GM12878 (cell line): ENCODE measurements around the gene PMF1. TPM values are rescaled to one million over a fixed set of nuclear protein-coding genes. Genes with fewer than 3 reads are reported as not detected.

Experiments
- ATAC-seq: fragments of 200-7000 bp; cut with Tn5 transposase; 3 replicates; pipeline ENCODE4 v1.9.1; 2020; ENCODE audit warnings: mild to moderate bottlenecking, moderate library complexity
- BruUV-seq: library from RNA; stranded (reverse); fragments of 400-500 nt; replicated peaks from 2 replicates; lab custom pipeline; 2021; lab: Mats Ljungman, UMichigan
- CTCF ChIA-PET: fragments of 300-600 bp; sonication (Branson Sonifier 250); formaldehyde crosslinking; extraction: SDS; loops from one replicate; lab custom pipeline; 2021; ENCODE audit warnings: inconsistent platforms; lab: Yijun Ruan, JAX
- POLR2A ChIA-PET: fragments of 350-600 bp; formaldehyde crosslinking; extraction: SDS; loops from one replicate; lab custom pipeline; 2021; ENCODE audit warnings: inconsistent platforms; lab: Charles Lee
- RAD21 ChIA-PET: fragments of 300-600 bp; sonication (Branson Sonifier 250); formaldehyde crosslinking; loops from one replicate; lab custom pipeline; 2023; ENCODE audit warnings: antibody characterized with exemption; ENCODE audit not compliant: unreplicated experiment; lab: Charles Lee
- SMC1A ChIA-PET: fragments of 300-600 bp; sonication (Branson Sonifier 250); formaldehyde crosslinking; loops from one replicate; lab custom pipeline; 2023; ENCODE audit not compliant: unreplicated experiment, uncharacterized antibody; lab: Charles Lee
- DNase-seq: peaks from one replicate; pipeline ENCODE4 v3.0.0-alpha.2; 2011; ENCODE audit warnings: low read depth, low spot score
- FAIRE-seq: peaks from 3 replicates; lab custom pipeline; 2011; peaks lifted over from hg19 to GRCh38; lab: Jason Lieb, UNC
- H2AFZ ChIP-seq: 2 replicates; pipeline ENCODE4 v1.6.0; 2011; ENCODE audit warnings: low read depth, low read length, control low read depth; ENCODE audit not compliant: control insufficient read depth
- H3K27ac ChIP-seq: 2 replicates; pipeline ENCODE4 v1.5.1; 2011; ENCODE audit warnings: control low read depth; ENCODE audit not compliant: control insufficient read depth, insufficient read depth
- H3K27me3 ChIP-seq, 2 experiments: replicated peaks in 1 of 2; 2 replicates each; pipeline versions ENCODE4 v1.6.0 to v1.6.1; 2011; ENCODE audit warnings: low read length in 1 of 2; ENCODE audit not compliant: control insufficient read depth in 2 of 2, insufficient read depth in 2 of 2
- H3K36me3 ChIP-seq, 2 experiments: 2 replicates each; pipeline ENCODE4 v1.5.1; 2011; ENCODE audit warnings: low read length in 1 of 2; ENCODE audit not compliant: control insufficient read depth in 2 of 2, insufficient read depth in 2 of 2
- H3K4me1 ChIP-seq: 2 replicates; pipeline ENCODE4 v1.6.1; 2011; ENCODE audit warnings: mild to moderate bottlenecking, low read length, moderate library complexity, mixed read lengths; ENCODE audit not compliant: control insufficient read depth, insufficient read depth
- H3K4me2 ChIP-seq: 2 replicates; pipeline ENCODE4 v1.6.0; 2011; ENCODE audit warnings: control low read depth; ENCODE audit not compliant: control insufficient read depth, insufficient read depth
- H3K4me3 ChIP-seq: fragments of 200-600 bp; sonication (generic); 2 replicates; pipeline ENCODE4 v1.5.1; 2016
- H3K79me2 ChIP-seq: 2 replicates; pipeline ENCODE4 v1.6.0; 2011; ENCODE audit warnings: low read length; ENCODE audit not compliant: control insufficient read depth, insufficient read depth
- H3K9ac ChIP-seq: 2 replicates; pipeline ENCODE4 v1.8.0; 2011; ENCODE audit warnings: low read length, control low read depth, mixed read lengths; ENCODE audit not compliant: control insufficient read depth, insufficient read depth
- H3K9me3 ChIP-seq: replicated peaks from 3 replicates; pipeline ENCODE4 v1.5.1; 2011; ENCODE audit warnings: mild to moderate bottlenecking, low read length; ENCODE audit not compliant: control insufficient read depth, insufficient read depth
- H4K20me1 ChIP-seq: 2 replicates; pipeline ENCODE4 v1.6.0; 2011; ENCODE audit not compliant: control insufficient read depth, insufficient read depth
- ATF7 ChIP-seq: fragments of 450-650 bp; IDR thresholded peaks from 2 replicates; pipeline ENCODE4 v1.6.1; 2016; ENCODE audit warnings: low read depth, mild to moderate bottlenecking
- ELK1 ChIP-seq: IDR thresholded peaks from 2 replicates; pipeline ENCODE4 v1.6.1; 2012; ENCODE audit warnings: low read depth, low read length, improper control_type of control experiment
- ETV6 ChIP-seq, 2 experiments: fragments of 450-650 bp in 1 of 2; IDR thresholded peaks in 1 of 2; conservative IDR thresholded peaks in 1 of 2; 2 replicates each; pipeline ENCODE4 v1.6.1; 2014; ENCODE audit warnings: antibody characterized with exemption in 1 of 2, borderline replicate concordance in 1 of 2, low read depth in 1 of 2, mild to moderate bottlenecking in 1 of 2, moderate library complexity in 1 of 2
- MEF2A ChIP-seq: IDR thresholded peaks from 2 replicates; pipeline ENCODE4 v1.6.1; 2011; ENCODE audit warnings: low read depth, mild to moderate bottlenecking, low read length, moderate library complexity; ENCODE audit not compliant: insufficient read depth
- MLLT1 ChIP-seq: fragments of 450-650 bp; IDR thresholded peaks from 2 replicates; pipeline ENCODE4 v1.6.1; 2016; ENCODE audit warnings: mild to moderate bottlenecking
- NFIC ChIP-seq: IDR thresholded peaks from 2 replicates; pipeline ENCODE4 v1.6.1; 2012; ENCODE audit warnings: low read depth, mild to moderate bottlenecking, inconsistent platforms, low read length, moderate library complexity
- SMAD5 ChIP-seq: IDR thresholded peaks from 2 replicates; pipeline ENCODE4 v1.6.1; 2016; ENCODE audit warnings: antibody characterized with exemption, low read depth
- WGBS: methylation state at CpG from one replicate; pipeline ENCODE4 v1.1.6; 2016; ENCODE audit warnings: low lambda C conversion rate; ENCODE audit not compliant: insufficient replicate concordance, insufficient coverage; ENCODE audit errors: missing lambda C conversion rate; 5-methylcytosine and 5-hydroxymethylcytosine counted together
- in situ Hi-C: fragments of 300-500 bp; cut with MboI; formaldehyde crosslinking; loops from 9 replicates; pipeline ENCODE4 v1.14.3; 2018; ENCODE audit warnings: mixed read lengths
- intact Hi-C: fragments of 100-400 bp; cut with micrococcal nuclease; formaldehyde crosslinking; loops from one replicate; pipeline ENCODE4 v1.14.2; 2022; ENCODE audit not compliant: unreplicated experiment
- polyA plus RNA-seq, 11 experiments: library from polyadenylated mRNA; depleted of rRNA in 4 of 11; unstranded in 6 of 11; stranded (reverse) in 5 of 11; fragments of >200 nt; fragmentation: Nextera tagmentation in 4 of 11; fragmentation: Illumina TruSeq in 1 of 11; extraction: Ambion mirVana in 4 of 11; extraction: Trizol in 1 of 11; gene quantifications; 1 replicate in 1 of 11; 2 replicates in 10 of 11; pipeline versions ENCODE4 v1.2.1 to v1.2.3, GENCODE V29; 2011 to 2016; ENCODE audit warnings: inconsistent platforms in 2 of 11, missing spikeins in 2 of 11, low read depth in 1 of 11
- total RNA-seq, 4 experiments: library from RNA; depleted of rRNA in 3 of 4; stranded (reverse); fragments of >200 nt in 3 of 4; fragmentation: Illumina TruSeq in 1 of 4; extraction: Trizol in 1 of 4; gene quantifications; 2 replicates each; pipeline versions ENCODE4 v1.2.1 to v1.2.3, GENCODE V29; 2013 to 2021

The PMF1 gene
- total and polyA plus RNA-seq, 10 of the 15 experiments (the other 5 are each of a cell fraction or from before 2014, with no cell fraction given) = 6.7 to 105 (median 67.3) TPM

- H4K20me1 ChIP-seq = no peaks in the 10 kb centered on the region
- H3K27ac ChIP-seq = peak overlapping the region; percentile 99
- in situ Hi-C loops (no loop called here), intact Hi-C loops (no loop called here)
- no TSS peak for BruUV-seq
- DNase-seq (no peak), ATAC-seq (no peak), FAIRE-seq (no peak)
- TF ChIP-seq NFIC = no peak
- 0 out of 2 replicates have a peak, but pooled peaks have one; percentile 25 for TF ChIP-seq MLLT1
- H3K4me2 ChIP-seq = peak overlapping the region; percentile 90
- ChIA-PET POLR2A (interaction anchor here (0.9 to 8.2 kb wide), 13 partner anchors 8 to 115 kb away, joined by 3 to 139 read pairs (median 4); partner anchors contain the start of genes SEMA4A, SLC25A44 and SMG5), SMC1A (interaction anchor here (1.2 to 4.7 kb wide), 11 partner anchors 9 to 69 kb away, joined by 3 to 50 read pairs (median 6); partner anchors contain the start of genes SEMA4A and SLC25A44), RAD21 (interaction anchor here (0.5 to 6.0 kb wide), 13 partner anchors 13 to 168 kb away, joined by 3 to 65 read pairs (median 4); partner anchors contain the start of genes SEMA4A, SLC25A44 and TMEM79), CTCF (interaction anchor here (0.8 to 3.3 kb wide), 12 partner anchors 9 to 117 kb away, joined by 3 to 45 read pairs (median 4); no protein-coding TSS in a partner anchor)
- H3K36me3 ChIP-seq = peaks cover 14 to 16% of the 10 kb centered on the region in 2 experiments
- no peaks in the 10 kb centered on the region for H3K9me3 ChIP-seq
- H3K27me3 ChIP-seq = no peaks in the 10 kb centered on the region
- peaks cover 5% of the 10 kb centered on the region for H3K4me1 ChIP-seq
- peak overlapping the region; percentile 96; the same call in 1 of the 2 replicates for H3K4me3 ChIP-seq
- no peak overlapping the region; the same call in 1 of the 2 replicates for H2AFZ ChIP-seq
- peaks cover 17% of the 10 kb centered on the region for H3K79me2 ChIP-seq
- 98% methylated on average over 9 of the region's 9 CpGs for WGBS
- H3K9ac ChIP-seq = peak overlapping the region; percentile 99
These were observed 677 bp upstream of the PMF1 start for GRCh38 chr1:156212130-156212529.

GRCh38 chr1:156213644-156213966 is 798 bp downstream of the PMF1 start:
- Histone ChIP-seq H3K4me1 (peaks cover 14% of the 10 kb centered on the region), H2AFZ (peak overlapping the region; percentile 100; the same call in 1 of the 2 replicates), H3K36me3 (peaks cover 9 to 10% of the 10 kb centered on the region in 2 experiments), H3K79me2 (peaks cover 23% of the 10 kb centered on the region), H3K9ac (peak overlapping the region; percentile 99), H4K20me1 (no peaks in the 10 kb centered on the region), H3K4me2 (peak overlapping the region; percentile 90), H3K27me3 (no peaks in the 10 kb centered on the region), H3K9me3 (no peaks in the 10 kb centered on the region), H3K27ac (peak overlapping the region; percentile 99)
- BruUV-seq = no TSS peak
- intact Hi-C loops = no loop called here
- FAIRE-seq (no peak), DNase-seq (no peak)
- POLR2A ChIA-PET = interaction anchor here (1.0 to 8.2 kb wide), 8 partner anchors 11 to 124 kb away, joined by 3 to 139 read pairs (median 14); partner anchors contain the start of genes CCT3, SEMA4A, SLC25A44 and SMG5
- CTCF ChIA-PET = interaction anchor here (1.0 to 3.3 kb wide), 8 partner anchors 10 to 117 kb away, joined by 3 to 45 read pairs (median 6); partner anchors contain the start of gene SLC25A44
- SMC1A ChIA-PET = interaction anchor here (0.5 to 4.7 kb wide), 14 partner anchors 10 to 87 kb away, joined by 3 to 50 read pairs (median 6); partner anchors contain the start of genes SEMA4A and SLC25A44
- WGBS = 5% methylated on average over 11 of the region's 11 CpGs
- TF ChIP-seq ATF7 (no peak), ETV6 (conservative IDR thresholded peaks at IDR 0.05 in 1 of 2, IDR thresholded peaks at IDR 0.05 in 1 of 2; ENCODE audit: borderline replicate concordance in 1 of 2, low read depth in 1 of 2) (no peak), ELK1 (no peak), SMAD5 (no peak), MEF2A (no peak)
- TF ChIP-seq, all 136 proteins: peak for 0
- H3K4me3 ChIP-seq = peak overlapping the region; percentile 96
- in situ Hi-C loops = no loop called here
- RAD21 ChIA-PET = interaction anchor here (0.8 to 6.0 kb wide), 12 partner anchors 10 to 244 kb away, joined by 3 to 65 read pairs (median 4); partner anchors contain the start of genes SLC25A44 and TMEM79
- ATAC-seq = no peak; the same call in 1 of the 3 replicates
